PC-3 (cell line): ENCODE measurements around the gene VASH1. TPM values are rescaled to one million over a fixed set of nuclear protein-coding genes. Genes with fewer than 3 reads are reported as not detected.

Experiments used
- ATAC-seq: fragments of 200-7000 bp; cut with Tn5 transposase; 2 replicates; pipeline ENCODE4 v1.9.1; 2020; ENCODE audit warnings: mild to moderate bottlenecking, moderate library complexity
- BruUV-seq: library from RNA; stranded (reverse); fragments of 400-500 nt; replicated peaks from 2 replicates; lab custom pipeline; 2021; lab: Mats Ljungman, UMichigan
- CTCF ChIA-PET: fragments of 300-600 bp; sonication (Branson Sonifier 250); formaldehyde crosslinking; loops from one replicate; lab custom pipeline; 2022; ENCODE audit warnings: antibody characterized with exemption; lab: Charles Lee
- POLR2A ChIA-PET: fragments of 300-600 bp; sonication (Branson Sonifier 250); formaldehyde crosslinking; loops from one replicate; lab custom pipeline; 2022; ENCODE audit warnings: antibody characterized with exemption; ENCODE audit not compliant: unreplicated experiment; lab: Charles Lee
- DNase-seq: peaks from one replicate; pipeline ENCODE4 v3.0.0-alpha.2; 2015
- H2AFZ ChIP-seq: fragments of 300-600 bp; sonication (generic); 2 replicates; pipeline ENCODE4 v1.6.0; 2016; ENCODE audit warnings: antibody characterized with exemption, low read length
- H3F3A ChIP-seq: fragments of 300-600 bp; sonication (generic); one replicate; pipeline ENCODE4 v1.6.0; 2017; ENCODE audit warnings: antibody characterized with exemption, low read length, control low read depth, mild to moderate bottlenecking; ENCODE audit not compliant: unreplicated experiment
- H3K27ac ChIP-seq: fragments of 300-600 bp; sonication (generic); 2 replicates; pipeline ENCODE4 v1.5.1; 2016; ENCODE audit warnings: mild to moderate bottlenecking, low read length
- H3K27me3 ChIP-seq: fragments of 300-600 bp; sonication (generic); 2 replicates; pipeline ENCODE4 v1.6.1; 2016; ENCODE audit warnings: low read length, mixed read lengths
- H3K36me3 ChIP-seq: fragments of 300-600 bp; sonication (generic); 2 replicates; pipeline ENCODE4 v1.6.1; 2016; ENCODE audit warnings: low read depth, mixed run types, low read length, mixed read lengths
- H3K4me1 ChIP-seq: fragments of 300-600 bp; sonication (generic); 2 replicates; pipeline ENCODE4 v1.5.1; 2016; ENCODE audit warnings: low read length; ENCODE audit not compliant: insufficient read depth
- H3K4me2 ChIP-seq: fragments of 300-600 bp; sonication (generic); 2 replicates; pipeline ENCODE4 v1.6.0; 2016; ENCODE audit warnings: low read length
- H3K4me3 ChIP-seq: fragments of 300-600 bp; sonication (generic); 2 replicates; pipeline ENCODE4 v1.5.1; 2016; ENCODE audit warnings: mild to moderate bottlenecking, low read length, mixed read lengths
- H3K79me2 ChIP-seq: fragments of 300-600 bp; sonication (generic); 2 replicates; pipeline ENCODE4 v1.6.1; 2017; ENCODE audit warnings: low read length, mixed read lengths
- H3K9ac ChIP-seq: fragments of 300-600 bp; sonication (generic); 2 replicates; pipeline ENCODE4 v1.6.0; 2016; ENCODE audit warnings: mild to moderate bottlenecking, low read length
- H3K9me2 ChIP-seq: fragments of 300-600 bp; sonication (generic); replicated peaks from 2 replicates; pipeline ENCODE4 v1.6.1; 2016; ENCODE audit warnings: mixed run types, low read length, mixed read lengths
- H3K9me3 ChIP-seq: fragments of 300-600 bp; sonication (generic); 2 replicates; pipeline ENCODE4 v1.6.1; 2016; ENCODE audit warnings: low read length, mixed read lengths
- H4K20me1 ChIP-seq: fragments of 300-600 bp; sonication (generic); 2 replicates; pipeline ENCODE4 v1.6.1; 2016; ENCODE audit warnings: low read length, mixed read lengths
- EZH2 ChIP-seq: fragments of 300-600 bp; sonication (generic); IDR thresholded peaks from one replicate; pipeline ENCODE4 v1.6.1; 2017; ENCODE audit warnings: antibody characterized with exemption, mild to moderate bottlenecking, low read length; ENCODE audit not compliant: unreplicated experiment
- EZH2phosphoT487 ChIP-seq: fragments of 300-600 bp; sonication (generic); IDR thresholded peaks from 2 replicates; pipeline ENCODE4 v1.6.1; 2018; ENCODE audit warnings: mild to moderate bottlenecking, antibody characterized with exemption, low read length, borderline replicate concordance
- intact Hi-C: fragments of 100-400 bp; cut with micrococcal nuclease; formaldehyde crosslinking; loops from 2 replicates; pipeline ENCODE4 v1.9.0; 2023
- total RNA-seq: library from RNA; depleted of rRNA; stranded (reverse); fragments of >200 nt; gene quantifications from 2 replicates; pipeline ENCODE4 v1.2.3, GENCODE V29; 2014
- TF ChIP-seq, protein P1 (sequence below): fragments of 300-600 bp; sonication (generic); conservative IDR thresholded peaks from 2 replicates; pipeline ENCODE4 v1.5.1; 2017; ENCODE audit warnings: antibody characterized with exemption, low read depth, mild to moderate bottlenecking, low read length

VASH1 gene
- total RNA-seq, 1 experiment from 2014 or later, result 1.8 TPM

DNA sequence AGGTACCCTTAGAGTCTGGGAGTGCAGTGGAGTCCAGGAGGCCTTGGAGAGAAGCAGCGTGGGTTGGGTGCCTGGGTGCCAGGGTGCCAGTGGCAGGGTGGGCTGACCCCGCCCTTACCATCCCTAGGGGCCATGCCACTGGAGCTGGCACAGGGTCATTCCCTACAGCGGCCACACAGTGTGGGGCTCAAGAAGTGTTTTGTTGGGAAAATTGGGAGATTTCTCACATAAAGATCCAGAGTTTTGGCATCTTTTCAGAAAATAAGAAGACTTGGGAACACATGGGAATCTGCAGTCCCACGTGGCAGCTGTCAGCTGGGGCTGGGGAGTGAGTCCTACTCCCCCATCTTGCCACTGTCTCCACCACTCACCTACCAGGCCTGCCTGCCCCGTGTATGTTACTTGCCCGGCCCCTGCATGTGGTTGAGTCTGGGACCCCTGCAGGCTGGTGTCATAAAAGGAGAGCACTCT is 4.2 kb downstream of the VASH1 start:
- H3K4me1 ChIP-seq, result peaks cover 10% of the 10 kb centered on the region; the same call in 1 of the 2 replicates
- intact Hi-C loops, result no loop called here
- H2AFZ ChIP-seq, result no peak overlapping the region
- H3K9me3 ChIP-seq, result no peaks in the 10 kb centered on the region
- ChIA-PET POLR2A (no interaction called here), CTCF (no interaction called here)
- no peak overlapping the region for H3K27ac ChIP-seq
- BruUV-seq, result no TSS peak
- H3K27me3 ChIP-seq, result peaks cover 10% of the 10 kb centered on the region; the same call in 1 of the 2 replicates
- H3K4me3 ChIP-seq, result no peak overlapping the region
- TF ChIP-seq, protein P1, sequence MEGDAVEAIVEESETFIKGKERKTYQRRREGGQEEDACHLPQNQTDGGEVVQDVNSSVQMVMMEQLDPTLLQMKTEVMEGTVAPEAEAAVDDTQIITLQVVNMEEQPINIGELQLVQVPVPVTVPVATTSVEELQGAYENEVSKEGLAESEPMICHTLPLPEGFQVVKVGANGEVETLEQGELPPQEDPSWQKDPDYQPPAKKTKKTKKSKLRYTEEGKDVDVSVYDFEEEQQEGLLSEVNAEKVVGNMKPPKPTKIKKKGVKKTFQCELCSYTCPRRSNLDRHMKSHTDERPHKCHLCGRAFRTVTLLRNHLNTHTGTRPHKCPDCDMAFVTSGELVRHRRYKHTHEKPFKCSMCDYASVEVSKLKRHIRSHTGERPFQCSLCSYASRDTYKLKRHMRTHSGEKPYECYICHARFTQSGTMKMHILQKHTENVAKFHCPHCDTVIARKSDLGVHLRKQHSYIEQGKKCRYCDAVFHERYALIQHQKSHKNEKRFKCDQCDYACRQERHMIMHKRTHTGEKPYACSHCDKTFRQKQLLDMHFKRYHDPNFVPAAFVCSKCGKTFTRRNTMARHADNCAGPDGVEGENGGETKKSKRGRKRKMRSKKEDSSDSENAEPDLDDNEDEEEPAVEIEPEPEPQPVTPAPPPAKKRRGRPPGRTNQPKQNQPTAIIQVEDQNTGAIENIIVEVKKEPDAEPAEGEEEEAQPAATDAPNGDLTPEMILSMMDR, result no peak
- no peak for TF ChIP-seq EZH2phosphoT487
- TF ChIP-seq EZH2, result no peak
- no peaks in the 10 kb centered on the region for H4K20me1 ChIP-seq
- ATAC-seq (no peak), DNase-seq (no peak)
- no peaks in the 10 kb centered on the region for H3K36me3 ChIP-seq
- H3K9me2 ChIP-seq, result no peaks in the 10 kb centered on the region
- no peaks in the 10 kb centered on the region for H3F3A ChIP-seq
- no peak overlapping the region for H3K9ac ChIP-seq
- no peaks in the 10 kb centered on the region for H3K79me2 ChIP-seq
- H3K4me2 ChIP-seq, result no peak overlapping the region

DNA sequence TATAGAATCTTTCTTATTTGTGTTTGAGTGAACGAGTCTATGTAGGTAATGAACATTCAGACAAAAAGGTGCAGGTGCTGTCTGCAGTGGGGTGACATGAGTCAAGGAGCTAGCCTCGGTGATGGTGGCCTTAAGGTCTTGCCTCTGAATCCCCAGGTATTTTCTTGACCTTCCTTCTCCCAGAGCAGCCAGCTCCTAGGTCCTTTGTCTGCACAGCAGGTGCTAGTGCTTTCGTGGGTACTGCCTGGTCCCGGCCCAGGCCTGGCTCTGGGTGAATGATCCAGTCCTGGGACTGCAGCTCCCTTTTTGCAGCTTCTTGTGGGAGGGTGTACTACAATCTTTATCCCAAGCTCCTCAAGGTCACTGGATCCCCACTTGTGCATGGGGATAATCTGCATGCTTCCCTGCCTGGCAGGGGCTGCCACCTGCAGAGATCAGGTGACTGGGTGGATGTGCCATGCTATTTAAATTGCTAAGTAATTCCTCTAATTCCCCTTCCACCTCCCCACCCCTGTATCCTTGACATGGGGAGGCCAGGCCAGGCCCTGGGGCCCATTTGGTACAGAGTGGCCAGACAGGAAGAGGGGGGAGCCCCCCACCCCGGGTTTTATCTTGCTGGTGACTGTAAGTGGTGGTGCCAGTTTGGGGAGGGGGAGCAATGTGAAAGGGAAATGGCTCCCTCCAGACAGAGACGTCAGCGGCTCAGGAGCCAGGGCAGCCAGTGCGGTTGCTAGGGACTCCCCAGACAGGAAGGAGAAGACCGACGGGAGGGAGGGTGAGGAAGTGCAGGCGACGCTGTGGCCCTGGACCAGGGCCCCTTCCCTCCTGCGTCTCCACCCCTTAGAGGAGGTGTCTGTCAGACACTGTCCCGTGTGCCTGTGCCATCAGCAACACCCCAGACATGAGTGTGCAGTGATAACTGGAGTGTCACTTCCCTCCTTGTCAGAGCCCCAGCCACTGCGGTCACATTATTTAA is 6.7 kb downstream of the VASH1 start:
- H2AFZ ChIP-seq, result no peak overlapping the region
- no peaks in the 10 kb centered on the region for H3K36me3 ChIP-seq
- H3F3A ChIP-seq, result no peaks in the 10 kb centered on the region
- H3K9ac ChIP-seq, result no peak overlapping the region
- ChIA-PET POLR2A (interaction anchor here (1.1 kb wide), 1 partner anchor 13 kb away, joined by 5 read pairs; no protein-coding TSS in a partner anchor), CTCF (no interaction called here)
- ATAC-seq, result no peak
- H3K4me2 ChIP-seq, result no peak overlapping the region
- peaks cover 5% of the 10 kb centered on the region; the same call in 1 of the 2 replicates for H3K27me3 ChIP-seq
- H3K9me3 ChIP-seq, result no peaks in the 10 kb centered on the region
- TF ChIP-seq EZH2 (no peak), EZH2phosphoT487 (no peak)
- TF ChIP-seq, protein P1, result no peak
- no peaks in the 10 kb centered on the region for H4K20me1 ChIP-seq
- no peaks in the 10 kb centered on the region for H3K79me2 ChIP-seq
- H3K4me1 ChIP-seq, result peaks cover under 1% of the 10 kb centered on the region
- DNase-seq, result no peak
- H3K27ac ChIP-seq, result no peak overlapping the region
- intact Hi-C loops, result no loop called here
- no peak overlapping the region for H3K4me3 ChIP-seq
- no peaks in the 10 kb centered on the region for H3K9me2 ChIP-seq
- no TSS peak for BruUV-seq
